K562 (cell line): ENCODE results near the gene CFDP1. TPM values are rescaled to one million over a fixed set of nuclear protein-coding genes. Genes with fewer than 3 reads are reported as not detected.

Source experiments
- CREB1 ChIP-seq, 2 experiments: sonication (generic) in 1 of 2; formaldehyde crosslinking in 1 of 2; IDR thresholded peaks; 2 replicates each; pipeline versions ENCODE4 v1.6.1 to v1.8.0; 2012 to 2022; ENCODE audit warnings: inconsistent platforms in 1 of 2, mild to moderate bottlenecking in 1 of 2, missing genetic modification reagents in 1 of 2, moderate library complexity in 1 of 2
- FOXK1 ChIP-seq: sonication (generic); formaldehyde crosslinking; IDR thresholded peaks from 2 replicates; pipeline ENCODE4 v1.8.0; 2022; ENCODE audit warnings: missing genetic modification reagents, mild to moderate bottlenecking, borderline replicate concordance
- JUN ChIP-seq, 2 experiments: sonication (generic) in 1 of 2; formaldehyde crosslinking in 1 of 2; IDR thresholded peaks; 2 replicates each; pipeline versions ENCODE4 v1.6.1 to v1.8.0; 2012 to 2022; ENCODE audit warnings: borderline replicate concordance in 2 of 2, mild to moderate bottlenecking in 2 of 2, improper control_type of control experiment in 1 of 2, low read depth in 1 of 2, low read length in 1 of 2, missing genetic modification reagents in 1 of 2
- REST ChIP-seq, 2 experiments: fragments of 450-650 bp; formaldehyde crosslinking in 1 of 2; IDR thresholded peaks; 2 replicates each; pipeline versions ENCODE4 v1.4.0 to v1.6.1; 2014 to 2020; ENCODE audit warnings: mild to moderate bottlenecking in 2 of 2, borderline replicate concordance in 1 of 2, low read depth in 1 of 2
- RHOXF2B ChIP-seq: fragments of 250-450 bp; sonication (Bioruptor Pico); conservative IDR thresholded peaks from 2 replicates; pipeline ENCODE4 v1.5.1; 2021
- polyA plus RNA-seq, 8 experiments: library from polyadenylated mRNA; depleted of rRNA in 4 of 8; stranded (reverse) in 5 of 8; unstranded in 3 of 8; fragments of >200 nt; fragmentation: Nextera tagmentation in 2 of 8; fragmentation: Illumina TruSeq in 1 of 8; extraction: Ambion mirVana in 2 of 8; extraction: Trizol in 1 of 8; gene quantifications; 2 replicates each; pipeline versions ENCODE4 v1.2.1 to v1.2.3, GENCODE V29; 2011 to 2014; ENCODE audit warnings: inconsistent platforms in 1 of 8, missing spikeins in 1 of 8
- total RNA-seq, 7 experiments: library from RNA; depleted of rRNA in 6 of 7; stranded (reverse); fragments of >200 nt in 6 of 7; fragmentation: Illumina TruSeq in 2 of 7; extraction: Trizol in 2 of 7; gene quantifications; 2 replicates each; pipeline versions ENCODE4 v1.2.1 to v1.2.3, GENCODE V29; 2011 to 2021; ENCODE audit warnings: low replicate concordance in 1 of 7
- TF ChIP-seq, protein P1 (sequence below): fragments of 450-650 bp; IDR thresholded peaks from 2 replicates; pipeline ENCODE4 v1.6.1; 2016; ENCODE audit warnings: low read depth, mild to moderate bottlenecking, moderate library complexity

Gene CFDP1
- total and polyA plus RNA-seq, 9 of the 15 experiments (the other 6 are each of a cell fraction or from before 2014, with no cell fraction given) = 31.5 to 78.4 (median 61.7) TPM

GRCh38 chr16:75298267-75298666 lies 135.0 kb downstream of the CFDP1 start (continued):
- TF ChIP-seq RHOXF2B (CRISPR knock-in tag) (no peak), FOXK1 (CRISPR knock-in tag) (no peak), CREB1 (IDR thresholded peaks at IDR 0.05) (no peak), CREB1 (CRISPR knock-in tag; IDR thresholded peaks at IDR 0.05) (no peak), JUN (IDR thresholded peaks at IDR 0.05; ENCODE audit: borderline replicate concordance, low read depth, low read length) (no peak), JUN (CRISPR knock-in tag; IDR thresholded peaks at IDR 0.05; ENCODE audit: borderline replicate concordance) (no peak), REST (IDR thresholded peaks at IDR 0.05; ENCODE audit: borderline replicate concordance) (no peak), REST (CRISPR knock-in tag; IDR thresholded peaks at IDR 0.05; ENCODE audit: low read depth) (no peak)
- TF ChIP-seq, protein P1, sequence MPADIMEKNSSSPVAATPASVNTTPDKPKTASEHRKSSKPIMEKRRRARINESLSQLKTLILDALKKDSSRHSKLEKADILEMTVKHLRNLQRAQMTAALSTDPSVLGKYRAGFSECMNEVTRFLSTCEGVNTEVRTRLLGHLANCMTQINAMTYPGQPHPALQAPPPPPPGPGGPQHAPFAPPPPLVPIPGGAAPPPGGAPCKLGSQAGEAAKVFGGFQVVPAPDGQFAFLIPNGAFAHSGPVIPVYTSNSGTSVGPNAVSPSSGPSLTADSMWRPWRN = no peak
